Peyer's patch (tissue), 4 donors: ENCODE results near the gene RASGRP2.

Experiments used
- CTCF ChIP-seq, 6 experiments: fragments of 450-650 bp in 4 of 6; fragments of 200-600 bp in 2 of 6; sonication (generic) in 1 of 6; IDR thresholded peaks; one replicate each; pipeline ENCODE4 v1.5.1; 2017 to 2019; ENCODE audit warnings: antibody characterized with exemption in 6 of 6, mild to moderate bottlenecking in 3 of 6, moderate library complexity in 1 of 6
- POLR2A ChIP-seq, 2 donors: fragments of 450-650 bp; IDR thresholded peaks; one replicate each; pipeline ENCODE4 v1.5.1; 2017; ENCODE audit warnings: antibody characterized with exemption in 2 of 2, mild to moderate bottlenecking in 2 of 2, moderate library complexity in 2 of 2

- no peak for TF ChIP-seq CTCF (IDR thresholded peaks at IDR 0.05)
- TF ChIP-seq POLR2A (IDR thresholded peaks at IDR 0.05), result no peak
Measured at GRCh38 chr11:64695548-64695947, 48.4 kb downstream of the RASGRP2 start.
